Neuronal stem cell (in vitro differentiated cells): ENCODE results near the gene HABP4.
"Not testable (repeated sequence)": the region's sequence is repeated elsewhere in the genome, so short reads cannot be mapped to it uniquely, and the experiment has no call there.

Experiments
- DNase-seq: peaks from one replicate; pipeline ENCODE4 v3.0.0-alpha.2; 2013; ENCODE audit warnings: low spot score
- H2AFZ ChIP-seq: one replicate; pipeline ENCODE4 v1.6.1; 2013; ENCODE audit warnings: mild to moderate bottlenecking, low read length, inconsistent platforms
- H2AK5ac ChIP-seq: 2 replicates; pipeline ENCODE4 v1.6.1; 2013; ENCODE audit warnings: low read depth, mild to moderate bottlenecking, inconsistent platforms, low read length, moderate library complexity, mixed read lengths
- H2BK120ac ChIP-seq: 2 replicates; pipeline ENCODE4 v1.6.1; 2013; ENCODE audit warnings: low read depth, mild to moderate bottlenecking, inconsistent platforms, low read length, moderate library complexity, mixed read lengths
- H2BK12ac ChIP-seq: one replicate; pipeline ENCODE4 v1.6.1; 2013; ENCODE audit warnings: low read length, inconsistent platforms
- H2BK15ac ChIP-seq: 2 replicates; pipeline ENCODE4 v1.6.1; 2013; ENCODE audit warnings: mild to moderate bottlenecking, low read length, inconsistent platforms, mixed read lengths
- H2BK5ac ChIP-seq: one replicate; pipeline ENCODE4 v1.6.1; 2013; ENCODE audit warnings: inconsistent platforms, mild to moderate bottlenecking, low read length, moderate library complexity
- H3K14ac ChIP-seq: one replicate; pipeline ENCODE4 v1.6.1; 2013; ENCODE audit warnings: low read length, inconsistent platforms
- H3K18ac ChIP-seq: 2 replicates; pipeline ENCODE4 v1.6.1; 2013; ENCODE audit warnings: low read length, inconsistent platforms
- H3K23ac ChIP-seq: 2 replicates; pipeline ENCODE4 v1.6.1; 2013; ENCODE audit warnings: low read depth, mild to moderate bottlenecking, mixed read lengths, low read length, inconsistent platforms; ENCODE audit not compliant: poor library complexity
- H3K27ac ChIP-seq: replicated peaks from 3 replicates; pipeline ENCODE4 v1.5.1; 2013; ENCODE audit warnings: low read length, inconsistent platforms
- H3K27me3 ChIP-seq, 3 experiments: 2 replicates each; pipeline ENCODE4 v1.6.1; 2013; ENCODE audit warnings: low read length in 3 of 3, mild to moderate bottlenecking in 2 of 3, inconsistent platforms in 1 of 3, low read depth in 1 of 3, mixed read lengths in 1 of 3, moderate library complexity in 1 of 3; ENCODE audit not compliant: control insufficient read depth in 3 of 3, insufficient read depth in 3 of 3
- H3K36me3 ChIP-seq, 2 donors: replicated peaks in 1 of 2; 2 replicates each; pipeline ENCODE4 v1.6.1; 2013; ENCODE audit warnings: low read length in 2 of 2; ENCODE audit not compliant: control insufficient read depth in 2 of 2, insufficient read depth in 2 of 2
- H3K4ac ChIP-seq: 2 replicates; pipeline ENCODE4 v1.6.1; 2013; ENCODE audit warnings: inconsistent platforms, mild to moderate bottlenecking, low read length, moderate library complexity
- H3K4me1 ChIP-seq, 2 donors: 1 replicate in 1 of 2; 2 replicates in 1 of 2; pipeline ENCODE4 v1.6.1; 2013; ENCODE audit warnings: low read length in 2 of 2, low read depth in 1 of 2; ENCODE audit not compliant: control insufficient read depth in 2 of 2, insufficient read depth in 1 of 2
- H3K4me2 ChIP-seq: one replicate; pipeline ENCODE4 v1.6.1; 2013; ENCODE audit warnings: mild to moderate bottlenecking, low read length, inconsistent platforms; ENCODE audit not compliant: insufficient read depth, poor library complexity, severe bottlenecking
- H3K4me3 ChIP-seq, 2 donors: 2 replicates each; pipeline ENCODE4 v1.5.1; 2013; ENCODE audit warnings: low read length in 2 of 2, mild to moderate bottlenecking in 2 of 2, inconsistent platforms in 1 of 2, moderate library complexity in 1 of 2
- H3K79me1 ChIP-seq: one replicate; pipeline ENCODE4 v1.6.1; 2013; ENCODE audit warnings: low read depth, mild to moderate bottlenecking, inconsistent platforms, low read length, moderate library complexity
- H3K9ac ChIP-seq: one replicate; pipeline ENCODE4 v1.6.1; 2013; ENCODE audit warnings: mild to moderate bottlenecking, low read depth, low read length, inconsistent platforms; ENCODE audit not compliant: poor library complexity
- H3K9me3 ChIP-seq, 2 donors: replicated peaks in 1 of 2; 2 replicates each; pipeline versions ENCODE3 to v1.6.1; 2013; ENCODE audit warnings: low read length in 2 of 2, mild to moderate bottlenecking in 2 of 2, inconsistent platforms in 1 of 2, low read depth in 1 of 2, mixed read lengths in 1 of 2, moderate library complexity in 1 of 2; ENCODE audit not compliant: control insufficient read depth in 2 of 2, insufficient read depth in 1 of 2
- H4K8ac ChIP-seq: one replicate; pipeline ENCODE4 v1.6.1; 2013; ENCODE audit warnings: low read depth, mild to moderate bottlenecking, inconsistent platforms, low read length, moderate library complexity
- H4K91ac ChIP-seq: one replicate; pipeline ENCODE4 v1.6.1; 2013; ENCODE audit warnings: low read length, low read depth, mild to moderate bottlenecking, inconsistent platforms; ENCODE audit not compliant: poor library complexity
- WGBS, 2 donors: extraction: QIAGEN DNeasy Blood & Tissue Kit; methylation state at CpG; one replicate each; pipeline ENCODE4 v1.1.7; 2013; ENCODE audit warnings: missing lambda C conversion rate in 2 of 2, mixed read lengths in 1 of 2; ENCODE audit not compliant: insufficient read length in 2 of 2, insufficient replicate concordance in 1 of 2; ENCODE audit errors: extremely low coverage in 2 of 2; 5-methylcytosine and 5-hydroxymethylcytosine counted together

HABP4 gene

GRCh38 chr9:96501633-96502538 is 51.9 kb downstream of the HABP4 start:
- Histone ChIP-seq H3K4me1 (peaks cover 6 to 17% of the 10 kb centered on the region in 2 donors), H2BK12ac (no peak overlapping the region)

DNA sequence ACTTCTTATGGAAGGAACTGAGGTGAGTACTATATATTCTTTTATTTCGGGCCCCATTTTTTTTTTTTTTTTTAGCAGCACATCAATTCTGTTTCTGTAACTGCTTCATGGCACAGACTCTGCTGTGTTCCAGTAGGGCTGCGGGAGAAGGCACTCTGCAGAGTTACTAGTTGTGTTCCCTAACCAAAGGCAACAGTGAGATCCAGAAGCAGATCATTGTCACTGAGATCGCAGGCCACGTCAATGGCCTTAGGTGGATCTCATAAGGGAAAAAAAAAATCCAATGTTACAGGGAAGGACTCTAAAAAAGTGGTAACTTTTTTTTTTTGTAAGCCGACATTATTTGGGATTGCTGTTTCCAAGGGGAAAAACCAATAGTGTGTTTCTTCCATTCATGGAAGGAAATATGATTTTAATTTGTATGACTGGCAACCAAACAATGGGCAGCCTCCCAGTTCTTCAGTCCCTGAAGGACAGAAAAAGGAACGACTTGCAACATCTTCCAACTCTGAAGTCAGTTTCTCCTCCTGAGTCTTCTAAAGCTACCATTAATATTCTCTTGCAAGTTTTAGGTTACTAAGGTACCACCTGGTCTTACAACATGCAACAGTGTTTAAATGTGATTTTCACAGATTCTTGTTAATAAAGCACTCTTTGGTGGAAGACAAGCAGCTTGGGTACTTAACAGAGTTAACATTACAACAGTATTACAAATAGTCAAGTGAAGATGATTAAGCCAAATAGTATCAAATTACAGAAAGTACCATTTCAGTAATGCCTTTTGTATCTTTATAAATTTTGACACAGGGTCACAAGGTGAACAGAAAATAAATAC is 52.8 kb downstream of the HABP4 start:
- peaks cover 2 to 23% of the 10 kb centered on the region in 2 donors for H3K36me3 ChIP-seq
- no peak overlapping the region for H3K4ac ChIP-seq
- no peaks in the 10 kb centered on the region for H3K27me3 ChIP-seq
- H3K79me1 ChIP-seq, result peaks cover 2% of the 10 kb centered on the region
- peaks cover 6 to 17% of the 10 kb centered on the region in 2 donors for H3K4me1 ChIP-seq
- H3K9ac ChIP-seq, result no peak overlapping the region
- H2BK120ac ChIP-seq, result no peak overlapping the region
- no peak for DNase-seq
- H2AK5ac ChIP-seq, result no peak overlapping the region
- no peak overlapping the region for H3K23ac ChIP-seq
- H2BK5ac ChIP-seq, result no peak overlapping the region
- no peaks in the 10 kb centered on the region for H3K9me3 ChIP-seq
- no peak overlapping the region for H4K8ac ChIP-seq
- no peak overlapping the region for H2AFZ ChIP-seq
- no peak overlapping the region for H3K18ac ChIP-seq
- no peak overlapping the region for H3K27ac ChIP-seq
- no peak overlapping the region for H3K4me2 ChIP-seq
- no CpG with 5 or more reads among the region's 6 CpGs for WGBS, 2 donors
- no peak overlapping the region for H4K91ac ChIP-seq
- H3K4me3 ChIP-seq, result no peak overlapping the region
- no peak overlapping the region for H2BK12ac ChIP-seq
- H2BK15ac ChIP-seq, result no peak overlapping the region
- no peak overlapping the region for H3K14ac ChIP-seq

More at GRCh38 chr9:96501633-96502538, 51.9 kb downstream of the HABP4 start:
- no peak overlapping the region for H3K4ac ChIP-seq
- no peak overlapping the region for H2AK5ac ChIP-seq
- H2AFZ ChIP-seq, result no peak overlapping the region
- H3K27ac ChIP-seq, result no peak overlapping the region
- no peak for DNase-seq
- no peaks in the 10 kb centered on the region for H3K9me3 ChIP-seq
- no peak overlapping the region for H3K9ac ChIP-seq
- peaks cover under 1% of the 10 kb centered on the region for H3K79me1 ChIP-seq
- H3K36me3 ChIP-seq, result peaks cover 2 to 23% of the 10 kb centered on the region in 2 donors
- no peak overlapping the region for H3K4me2 ChIP-seq
- no peak overlapping the region for H2BK5ac ChIP-seq
- no peak overlapping the region for H4K91ac ChIP-seq
- H3K23ac ChIP-seq, result no peak overlapping the region
- H3K18ac ChIP-seq, result no peak overlapping the region
- no peaks in the 10 kb centered on the region for H3K27me3 ChIP-seq
- H3K14ac ChIP-seq, result no peak overlapping the region
- no CpG with 5 or more reads among the region's 15 CpGs for WGBS, 2 donors
- H2BK120ac ChIP-seq, result no peak overlapping the region
- no peak overlapping the region for H4K8ac ChIP-seq
- H3K4me3 ChIP-seq, result no peak overlapping the region
- no peak overlapping the region for H2BK15ac ChIP-seq

DNA sequence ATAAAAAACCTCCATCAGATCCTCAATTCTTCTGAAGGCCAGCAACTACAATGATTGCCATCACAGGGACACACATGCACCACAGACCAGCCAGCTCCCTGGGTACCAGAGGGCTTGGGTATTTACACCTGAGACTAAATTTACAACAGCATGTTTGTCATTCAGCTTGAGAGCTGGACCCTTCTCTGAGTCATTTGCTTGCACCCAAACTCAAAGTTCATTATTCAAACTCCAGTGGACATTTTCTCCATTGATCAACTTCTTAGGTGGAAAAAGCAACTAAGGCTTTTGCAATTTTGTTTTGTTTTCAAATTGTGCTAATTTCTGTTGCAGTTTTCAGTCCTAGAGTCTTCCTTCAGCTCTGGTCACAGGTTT is 53.4 kb downstream of the HABP4 start:
- H2AFZ ChIP-seq, H3K4me2 ChIP-seq, H2BK12ac ChIP-seq, DNase-seq, H3K27me3 ChIP-seq, H3K9me3 ChIP-seq, H2BK120ac ChIP-seq, H2BK15ac ChIP-seq, H3K4ac ChIP-seq, H3K18ac ChIP-seq, H3K4me3 ChIP-seq, H3K9ac ChIP-seq, H3K27ac ChIP-seq, H3K23ac ChIP-seq, H4K8ac ChIP-seq, H3K79me1 ChIP-seq, H4K91ac ChIP-seq, H2BK5ac ChIP-seq, H2AK5ac ChIP-seq, H3K14ac ChIP-seq: not testable (repeated sequence)
- Histone ChIP-seq H3K36me3 (peaks cover 2 to 23% of the 10 kb centered on the region in 2 donors), H3K4me1 (peaks cover 6 to 15% of the 10 kb centered on the region in 2 donors)

DNA sequence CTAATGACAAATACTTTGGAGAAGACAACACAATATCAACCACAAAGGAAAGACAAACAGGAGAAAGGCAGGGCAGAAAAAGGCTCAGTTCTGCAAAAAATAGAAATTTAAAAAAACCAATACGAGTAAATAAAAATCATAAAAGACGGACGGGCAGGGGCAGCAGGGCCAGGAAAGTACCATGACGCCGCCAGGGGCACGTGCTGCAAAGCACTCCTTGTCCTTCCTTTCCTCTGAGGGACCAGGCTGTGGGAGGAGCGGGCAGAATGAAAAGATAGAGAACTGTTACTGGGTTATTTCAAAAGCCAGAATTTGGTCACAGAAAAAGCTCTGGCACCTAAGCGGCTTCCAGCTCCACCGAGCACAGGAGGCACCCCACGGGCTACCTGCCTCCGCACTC is 53.9 kb downstream of the HABP4 start:
- Histone ChIP-seq H3K4ac (no peak overlapping the region), H3K79me1 (peaks cover 2% of the 10 kb centered on the region), H2BK12ac (no peak overlapping the region), H3K27ac (no peak overlapping the region), H3K4me2 (no peak overlapping the region), H3K14ac (no peak overlapping the region), H3K9ac (no peak overlapping the region), H2BK15ac (no peak overlapping the region), H2AK5ac (no peak overlapping the region), H4K91ac (no peak overlapping the region), H2AFZ (no peak overlapping the region), H2BK5ac (peak overlapping the region; percentile 42), H3K9me3 (no peaks in the 10 kb centered on the region), H2BK120ac (no peak overlapping the region), H3K23ac (no peak overlapping the region), H4K8ac (no peak overlapping the region), H3K18ac (no peak overlapping the region), H3K27me3 (no peaks in the 10 kb centered on the region), H3K4me3 (no peak overlapping the region), H3K4me1 (peaks cover 6 to 14% of the 10 kb centered on the region in 2 donors), H3K36me3 (peaks cover 2 to 29% of the 10 kb centered on the region in 2 donors)
- no peak for DNase-seq
- no CpG with 5 or more reads among the region's 11 CpGs for WGBS, 2 donors
